Esophagus squamous epithelium (tissue), 5 donors: ENCODE results near the gene CACNB1. TPM values are rescaled to one million over a fixed set of nuclear protein-coding genes. Genes with fewer than 3 reads are reported as not detected.

ENCODE experiments used
- DNase-seq: peaks from one replicate; lab custom pipeline; 2025; lab: John Stamatoyannopoulos, UW
- H3K27ac ChIP-seq, 4 donors: fragments of 200-600 bp; sonication (generic); one replicate each; pipeline ENCODE4 v1.5.1; 2016 to 2019; ENCODE audit warnings: mild to moderate bottlenecking in 1 of 4
- H3K27me3 ChIP-seq, 4 donors: fragments of 200-600 bp; sonication (generic); 1 replicate in 3 of 4; 2 replicates in 1 of 4; pipeline versions ENCODE4 v1.5.1 to v1.6.0; 2017 to 2021; ENCODE audit warnings: antibody characterized with exemption in 1 of 4
- H3K36me3 ChIP-seq, 3 donors: fragments of 200-600 bp; sonication (generic); one replicate each; pipeline ENCODE4 v1.5.1; 2016 to 2019
- H3K4me1 ChIP-seq, 3 donors: fragments of 200-600 bp; sonication (generic); one replicate each; pipeline ENCODE4 v1.5.1; 2017 to 2019
- H3K4me3 ChIP-seq, 4 donors: fragments of 200-600 bp; sonication (generic); 1 replicate in 3 of 4; 2 replicates in 1 of 4; pipeline ENCODE4 v1.5.1; 2016 to 2019; ENCODE audit warnings: mild to moderate bottlenecking in 2 of 4, moderate library complexity in 1 of 4
- H3K9me3 ChIP-seq, 3 donors: fragments of 200-600 bp; sonication (generic); one replicate each; pipeline ENCODE4 v1.5.1; 2016 to 2019
- POLR2A ChIP-seq, 4 donors: fragments of 450-650 bp; IDR thresholded peaks; one replicate each; pipeline ENCODE4 v1.6.1; 2017; ENCODE audit warnings: antibody characterized with exemption in 4 of 4, mild to moderate bottlenecking in 4 of 4, moderate library complexity in 3 of 4
- WGBS, 2 donors: methylation state at CpG; one replicate each; pipeline ENCODE4 v1.1.5; 2018; 5-methylcytosine and 5-hydroxymethylcytosine counted together
- intact Hi-C: fragments of 100-400 bp; cut with DNase I; formaldehyde crosslinking; loops from one replicate; pipeline ENCODE4 v1.15.0; 2022
- total RNA-seq, 4 donors: library from RNA; depleted of rRNA; stranded (reverse); fragments of >200 nt; gene quantifications; one replicate each; pipeline ENCODE4 v1.1.0, GENCODE V29; 2016
- TF ChIP-seq, protein P1 (sequence below), 6 experiments: fragments of 450-650 bp in 4 of 6; fragments of 200-600 bp in 2 of 6; sonication (generic) in 2 of 6; IDR thresholded peaks; one replicate each; pipeline ENCODE4 v1.5.1; 2016 to 2019; ENCODE audit warnings: antibody characterized with exemption in 6 of 6, mild to moderate bottlenecking in 4 of 6, moderate library complexity in 4 of 6
- donor health status: DM: yes; HTN: yes; CAD: no.

Gene CACNB1
- total RNA-seq, 4 donors from 2014 or later: 0.53 to 3.6 (median 0.99) TPM

DNA sequence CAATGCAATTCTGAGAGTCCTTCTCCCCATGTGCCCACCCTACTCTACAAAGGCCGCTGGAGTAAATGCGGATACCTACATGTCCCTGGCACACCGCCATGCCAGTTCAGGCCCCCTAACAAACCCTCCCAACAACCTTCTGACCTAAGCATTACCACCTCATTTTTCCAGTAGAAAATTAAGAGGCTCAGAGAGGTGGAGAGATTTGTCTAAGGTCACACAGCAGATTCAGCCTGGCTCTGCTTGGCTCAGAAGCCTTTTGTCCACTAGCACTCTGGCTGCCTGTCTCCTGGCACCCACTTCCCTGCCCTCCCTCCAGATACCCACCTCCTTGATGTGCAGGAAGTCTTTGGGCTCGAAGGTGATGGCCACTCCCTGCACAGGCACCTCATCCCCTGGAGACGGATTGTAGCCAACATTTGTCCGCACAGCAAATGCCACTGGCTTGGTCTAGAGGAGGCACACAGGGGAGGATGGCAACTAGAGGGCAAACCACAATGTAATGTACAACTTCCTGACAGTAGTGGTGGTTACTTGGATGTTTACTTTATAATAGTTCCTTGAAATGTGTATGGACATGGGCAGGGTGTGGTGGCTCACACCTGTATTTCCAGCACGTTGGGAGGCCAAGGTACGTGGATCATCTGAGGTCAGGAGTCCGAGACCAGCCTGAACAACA, 10.2 kb downstream of the CACNB1 start:
- Histone ChIP-seq H3K36me3 (peaks cover 0 to 100% (median 13%) of the 10 kb centered on the region in 3 donors), H3K9me3 (no peaks in the 10 kb centered on the region), H3K27me3 (no peaks in the 10 kb centered on the region), H3K27ac (no peak overlapping the region), H3K4me3 (no peak overlapping the region), H3K4me1 (no peaks in the 10 kb centered on the region)
- intact Hi-C loops: no loop called here
- DNase-seq: no peak
- WGBS, 2 donors: 85 to 88% methylated on average over 6 to 9 of the region's 9 CpGs
- TF ChIP-seq, protein P1, sequence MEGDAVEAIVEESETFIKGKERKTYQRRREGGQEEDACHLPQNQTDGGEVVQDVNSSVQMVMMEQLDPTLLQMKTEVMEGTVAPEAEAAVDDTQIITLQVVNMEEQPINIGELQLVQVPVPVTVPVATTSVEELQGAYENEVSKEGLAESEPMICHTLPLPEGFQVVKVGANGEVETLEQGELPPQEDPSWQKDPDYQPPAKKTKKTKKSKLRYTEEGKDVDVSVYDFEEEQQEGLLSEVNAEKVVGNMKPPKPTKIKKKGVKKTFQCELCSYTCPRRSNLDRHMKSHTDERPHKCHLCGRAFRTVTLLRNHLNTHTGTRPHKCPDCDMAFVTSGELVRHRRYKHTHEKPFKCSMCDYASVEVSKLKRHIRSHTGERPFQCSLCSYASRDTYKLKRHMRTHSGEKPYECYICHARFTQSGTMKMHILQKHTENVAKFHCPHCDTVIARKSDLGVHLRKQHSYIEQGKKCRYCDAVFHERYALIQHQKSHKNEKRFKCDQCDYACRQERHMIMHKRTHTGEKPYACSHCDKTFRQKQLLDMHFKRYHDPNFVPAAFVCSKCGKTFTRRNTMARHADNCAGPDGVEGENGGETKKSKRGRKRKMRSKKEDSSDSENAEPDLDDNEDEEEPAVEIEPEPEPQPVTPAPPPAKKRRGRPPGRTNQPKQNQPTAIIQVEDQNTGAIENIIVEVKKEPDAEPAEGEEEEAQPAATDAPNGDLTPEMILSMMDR (IDR thresholded peaks at IDR 0.05): no peak
- no peak for TF ChIP-seq POLR2A (IDR thresholded peaks at IDR 0.05)

DNA sequence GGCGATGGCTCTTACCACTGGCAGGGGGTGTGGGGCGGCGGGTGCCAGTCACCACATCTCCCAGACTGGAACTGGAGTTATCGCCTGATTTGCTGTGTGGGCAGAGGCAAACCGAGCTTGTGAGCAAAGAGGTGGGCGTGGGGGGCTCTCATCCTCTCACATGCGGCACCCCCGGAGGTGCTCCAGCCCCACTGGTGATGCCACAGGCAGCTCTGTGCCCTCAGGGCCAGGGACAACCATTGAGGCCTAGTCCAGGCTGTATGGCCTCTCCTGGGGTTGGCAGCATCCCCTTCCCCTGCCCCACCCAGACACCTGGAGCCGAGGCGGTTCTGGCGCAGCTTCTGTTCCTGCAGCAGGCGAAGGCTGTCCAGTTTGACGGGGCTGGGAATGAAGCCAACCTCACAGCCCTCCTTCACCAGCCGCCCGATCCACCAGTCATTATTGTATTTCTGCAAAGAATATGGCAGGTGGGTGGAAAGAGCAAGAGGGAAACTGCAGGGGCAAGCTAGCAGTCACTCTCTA, 10.9 kb downstream of the CACNB1 start:
- 87 to 100% methylated on average over 1 to 14 of the region's 15 CpGs for WGBS, 2 donors
- no peaks in the 10 kb centered on the region for H3K4me1 ChIP-seq
- no peak overlapping the region for H3K27ac ChIP-seq
- H3K9me3 ChIP-seq: no peaks in the 10 kb centered on the region
- intact Hi-C loops: no loop called here
- H3K27me3 ChIP-seq: no peaks in the 10 kb centered on the region
- TF ChIP-seq, protein P1 (IDR thresholded peaks at IDR 0.05): no peak
- TF ChIP-seq POLR2A (IDR thresholded peaks at IDR 0.05): no peak
- peaks cover 0 to 97% (median 13%) of the 10 kb centered on the region in 3 donors for H3K36me3 ChIP-seq
- no peak for DNase-seq
- no peak overlapping the region for H3K4me3 ChIP-seq

DNA sequence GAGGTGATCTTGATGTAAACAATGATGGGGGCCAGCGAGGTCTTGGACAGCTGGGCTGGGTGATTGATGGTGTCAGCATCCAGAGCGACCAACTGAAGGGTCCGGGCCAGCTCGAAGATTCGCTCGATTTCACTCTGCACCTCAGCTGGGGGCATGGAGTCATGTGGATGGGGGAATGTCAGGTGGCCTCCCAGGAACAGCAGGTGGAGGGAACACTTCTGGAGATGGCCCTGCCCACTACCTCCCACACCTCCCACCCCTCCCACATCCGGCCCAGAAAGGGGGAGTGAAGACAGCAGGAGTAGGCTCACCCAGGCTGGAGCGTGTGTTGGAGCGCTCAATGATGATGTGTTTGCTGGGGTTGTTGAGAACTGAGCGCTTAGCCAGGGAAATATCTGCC, 13.7 kb downstream of the CACNB1 start:
- WGBS, 2 donors: 76 to 80% methylated on average over 2 to 7 of the region's 10 CpGs
- Histone ChIP-seq H3K9me3 (no peaks in the 10 kb centered on the region), H3K27me3 (no peaks in the 10 kb centered on the region), H3K4me1 (peaks cover 0 to 3% (median 1%) of the 10 kb centered on the region in 3 donors), H3K4me3 (no peak overlapping the region), H3K36me3 (peaks cover 0 to 81% (median 13%) of the 10 kb centered on the region in 3 donors), H3K27ac (no peak overlapping the region)
- intact Hi-C loops: no loop called here
- DNase-seq: no peak
- no peak for TF ChIP-seq POLR2A (IDR thresholded peaks at IDR 0.05)
- TF ChIP-seq, protein P1 (IDR thresholded peaks at IDR 0.05): no peak

DNA sequence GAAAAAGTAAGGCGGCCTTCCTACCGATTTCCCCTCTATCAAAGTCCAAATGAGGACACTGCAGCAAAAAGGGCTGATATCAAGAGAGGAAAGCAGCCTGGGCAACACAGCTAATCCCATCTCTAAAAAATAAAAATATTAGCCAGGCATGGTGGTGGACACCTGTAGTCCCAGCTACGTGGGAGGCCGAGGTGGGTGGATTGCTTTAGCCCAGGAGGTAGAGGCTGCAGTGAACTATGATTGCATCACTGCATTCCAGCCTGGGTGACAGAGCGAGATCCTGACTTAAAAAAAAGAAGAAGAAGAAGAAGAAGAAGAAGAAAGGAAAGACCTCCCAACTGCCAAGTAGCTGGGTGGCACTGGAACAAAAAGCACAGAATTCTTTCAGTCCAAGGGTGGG, 14.4 kb downstream of the CACNB1 start:
- 86 to 90% methylated on average over 5 of the region's 5 CpGs for WGBS, 2 donors
- Histone ChIP-seq H3K4me1 (peaks cover 0 to 10% (median 8%) of the 10 kb centered on the region in 3 donors), H3K36me3 (peaks cover 0 to 74% (median 13%) of the 10 kb centered on the region in 3 donors), H3K9me3 (no peaks in the 10 kb centered on the region), H3K27ac (no peak overlapping the region), H3K4me3 (no peak overlapping the region), H3K27me3 (no peaks in the 10 kb centered on the region)
- DNase-seq: no peak
- TF ChIP-seq POLR2A (IDR thresholded peaks at IDR 0.05): no peak
- TF ChIP-seq, protein P1 (IDR thresholded peaks at IDR 0.05): no peak
- intact Hi-C loops: no loop called here

DNA sequence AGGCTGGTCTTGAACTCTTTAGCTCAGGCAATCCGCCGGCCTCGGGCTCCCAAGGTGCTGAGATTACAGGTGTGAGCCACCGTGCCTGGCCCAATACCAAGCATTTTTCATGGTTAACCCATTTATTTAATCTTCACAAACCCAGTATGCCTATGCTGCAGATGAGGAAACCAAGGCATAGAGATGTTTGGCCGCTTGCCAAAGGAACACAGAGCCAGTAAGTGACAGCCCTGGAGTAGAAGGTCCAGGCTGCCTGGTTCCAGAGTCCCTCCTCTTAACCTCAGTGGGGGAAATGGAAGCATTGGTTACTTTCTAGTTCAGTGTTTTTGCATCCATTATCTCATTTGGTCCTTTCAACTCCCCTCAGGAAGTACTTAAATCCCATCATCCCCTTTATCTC, 16.2 kb downstream of the CACNB1 start:
- Histone ChIP-seq H3K27ac (no peak overlapping the region), H3K36me3 (peaks cover 0 to 73% (median 11%) of the 10 kb centered on the region in 3 donors), H3K9me3 (no peaks in the 10 kb centered on the region), H3K4me1 (peaks cover 0 to 15% (median 10%) of the 10 kb centered on the region in 3 donors), H3K4me3 (no peak overlapping the region), H3K27me3 (no peaks in the 10 kb centered on the region)
- intact Hi-C loops: no loop called here
- no peak for TF ChIP-seq POLR2A (IDR thresholded peaks at IDR 0.05)
- TF ChIP-seq, protein P1 (IDR thresholded peaks at IDR 0.05): no peak
- WGBS, 2 donors: 83 to 93% methylated on average over 5 of the region's 5 CpGs
- no peak for DNase-seq
